Loucy (cell line): ENCODE data around the gene PODN.

Experiments used
- H2AFZ ChIP-seq: fragments of 200-600 bp; sonication (generic); 2 replicates; pipeline ENCODE4 v1.6.0; 2016; ENCODE audit warnings: antibody characterized with exemption, mild to moderate bottlenecking, low read length, moderate library complexity
- H3F3A ChIP-seq: fragments of 200-600 bp; 2 replicates; pipeline ENCODE4 v1.6.0; 2016; ENCODE audit warnings: antibody characterized with exemption, low read depth, mild to moderate bottlenecking
- H3K27me3 ChIP-seq: fragments of 200-600 bp; sonication (generic); 2 replicates; pipeline ENCODE4 v1.6.1; 2014; ENCODE audit warnings: low read length, mild to moderate bottlenecking; ENCODE audit not compliant: insufficient read depth, poor library complexity, severe bottlenecking
- H3K36me3 ChIP-seq: fragments of 200-600 bp; sonication (generic); 2 replicates; pipeline ENCODE4 v1.6.1; 2016; ENCODE audit warnings: low read length; ENCODE audit not compliant: insufficient read depth
- H3K4me1 ChIP-seq: fragments of 200-600 bp; sonication (generic); 2 replicates; pipeline ENCODE4 v1.5.1; 2014; ENCODE audit warnings: low read length, mild to moderate bottlenecking; ENCODE audit not compliant: insufficient read depth, poor library complexity, severe bottlenecking
- H3K4me2 ChIP-seq: fragments of 200-600 bp; sonication (generic); 2 replicates; pipeline ENCODE4 v1.6.0; 2014; ENCODE audit warnings: antibody characterized with exemption, low read length, low read depth, mild to moderate bottlenecking; ENCODE audit not compliant: poor library complexity, severe bottlenecking
- H3K4me3 ChIP-seq: fragments of 200-600 bp; sonication (generic); 2 replicates; pipeline ENCODE4 v1.5.1; 2014; ENCODE audit warnings: low read length, mild to moderate bottlenecking, mixed read lengths; ENCODE audit not compliant: poor library complexity, severe bottlenecking
- H3K79me2 ChIP-seq: fragments of 200-600 bp; sonication (generic); 2 replicates; pipeline ENCODE4 v1.6.1; 2014; ENCODE audit warnings: low read length; ENCODE audit not compliant: insufficient read depth
- H3K9ac ChIP-seq: fragments of 200-600 bp; sonication (generic); 2 replicates; pipeline ENCODE4 v1.6.0; 2014; ENCODE audit warnings: mild to moderate bottlenecking, low read depth, low read length, moderate library complexity; ENCODE audit not compliant: poor library complexity, severe bottlenecking
- H3K9me2 ChIP-seq: fragments of 200-600 bp; sonication (generic); replicated peaks from 2 replicates; pipeline ENCODE4 v1.6.1; 2016; ENCODE audit warnings: low read depth, low read length, mixed read lengths
- H3K9me3 ChIP-seq: fragments of 200-600 bp; sonication (generic); 2 replicates; pipeline ENCODE4 v1.6.1; 2014; ENCODE audit warnings: mild to moderate bottlenecking, antibody characterized with exemption, low read length, low read depth; ENCODE audit not compliant: insufficient read depth
- H4K20me1 ChIP-seq: fragments of 200-600 bp; sonication (generic); 2 replicates; pipeline ENCODE4 v1.6.0; 2014; ENCODE audit warnings: antibody characterized with exemption, low read length, mild to moderate bottlenecking; ENCODE audit not compliant: insufficient read depth, poor library complexity, severe bottlenecking
- CTCF ChIP-seq: fragments of 200-600 bp; sonication (generic); conservative IDR thresholded peaks from 2 replicates; pipeline ENCODE4 v1.5.1; 2014; ENCODE audit warnings: mild to moderate bottlenecking, antibody characterized with exemption, low read length
- EZH2phosphoT487 ChIP-seq: fragments of 200-600 bp; IDR thresholded peaks from 2 replicates; pipeline ENCODE4 v1.6.1; 2018; ENCODE audit warnings: antibody characterized with exemption, mild to moderate bottlenecking, moderate library complexity, borderline replicate concordance

The PODN gene

GRCh38 chr1:53133261-53134041, 71.4 kb downstream of the PODN start:
- Histone ChIP-seq H3K4me3 (no peak overlapping the region), H3K4me1 (no peaks in the 10 kb centered on the region), H4K20me1 (no peaks in the 10 kb centered on the region), H3K27me3 (no peaks in the 10 kb centered on the region), H3K9ac (no peak overlapping the region), H3K36me3 (no peaks in the 10 kb centered on the region), H3K9me3 (peaks cover 7% of the 10 kb centered on the region; the same call in 1 of the 2 replicates), H3F3A (no peaks in the 10 kb centered on the region), H3K9me2 (no peaks in the 10 kb centered on the region), H2AFZ (no peak overlapping the region), H3K4me2 (no peak overlapping the region), H3K79me2 (no peaks in the 10 kb centered on the region)
- TF ChIP-seq CTCF (no peak), EZH2phosphoT487 (no peak)

GRCh38 chr1:53134042-53134485, 72.1 kb downstream of the PODN start:
- Histone ChIP-seq H3K4me1 (no peaks in the 10 kb centered on the region), H4K20me1 (no peaks in the 10 kb centered on the region), H3K9me3 (peaks cover 7% of the 10 kb centered on the region; the same call in 1 of the 2 replicates), H3F3A (no peaks in the 10 kb centered on the region), H2AFZ (no peak overlapping the region), H3K36me3 (no peaks in the 10 kb centered on the region), H3K9me2 (no peaks in the 10 kb centered on the region), H3K79me2 (no peaks in the 10 kb centered on the region), H3K4me2 (no peak overlapping the region), H3K27me3 (no peaks in the 10 kb centered on the region), H3K4me3 (no peak overlapping the region), H3K9ac (no peak overlapping the region)
- TF ChIP-seq CTCF = no peak
- no peak for TF ChIP-seq EZH2phosphoT487
